K562 (cell line): ENCODE results near the gene MYO18B. TPM values are rescaled to one million over a fixed set of nuclear protein-coding genes. Genes with fewer than 3 reads are reported as not detected.

Experiments
- ATAC-seq: fragments of 200-7000 bp; cut with Tn5 transposase; 3 replicates; pipeline ENCODE4 v1.9.1; 2020; ENCODE audit warnings: moderate library complexity
- BruUV-seq: library from RNA; stranded (reverse); fragments of 400-500 nt; replicated peaks from 2 replicates; lab custom pipeline; 2021; lab: Mats Ljungman, UMichigan
- CTCF ChIA-PET: fragments of 300-600 bp; formaldehyde crosslinking; extraction: SDS; loops from one replicate; lab custom pipeline; 2021; ENCODE audit warnings: low intra/inter-chr PET ratio; lab: Yijun Ruan, JAX
- POLR2A ChIA-PET: fragments of 300-600, 350-650 bp; sonication (Branson Sonifier 250); formaldehyde crosslinking; extraction: SDS; loops from one replicate; lab custom pipeline; 2021; ENCODE audit warnings: antibody characterized with exemption, inconsistent platforms; lab: Yijun Ruan, JAX
- DNase-seq, 4 experiments: peaks; one replicate each; pipeline versions ENCODE4 v3.0.0 to v3.0.0-alpha.2; 2011 to 2018; ENCODE audit warnings: low spot score in 3 of 4, mixed read lengths in 3 of 4; ENCODE audit errors: extremely low read depth in 1 of 4
- FAIRE-seq: peaks from 2 replicates; lab custom pipeline; 2011; peaks lifted over from hg19 to GRCh38; lab: Jason Lieb, UNC
- H2AFZ ChIP-seq: 2 replicates; pipeline ENCODE4 v1.6.0; 2011; ENCODE audit warnings: low read depth, low read length, control low read depth, inconsistent platforms
- H3K27ac ChIP-seq: fragments of 200-600 bp; 3 replicates; pipeline ENCODE4 v1.8.0; 2011; ENCODE audit warnings: low read depth, mild to moderate bottlenecking, control low read depth, inconsistent platforms, low read length, moderate library complexity, mixed read lengths; ENCODE audit errors: extremely low read depth
- H3K27me3 ChIP-seq, 2 experiments: fragments of 300-600 bp in 1 of 2; 2 replicates in 1 of 2; 3 replicates in 1 of 2; pipeline versions ENCODE4 v1.6.0 to v1.8.0; 2011; ENCODE audit warnings: inconsistent platforms in 2 of 2, low read length in 2 of 2, mild to moderate bottlenecking in 1 of 2, mixed read lengths in 1 of 2, moderate library complexity in 1 of 2; ENCODE audit not compliant: control insufficient read depth in 2 of 2, insufficient read depth in 2 of 2
- H3K36me3 ChIP-seq: fragments of 300-600 bp; 3 replicates; pipeline ENCODE4 v1.8.0; 2011; ENCODE audit warnings: mild to moderate bottlenecking, low read length, inconsistent platforms; ENCODE audit not compliant: control insufficient read depth, insufficient read depth
- H3K4me1 ChIP-seq, 2 experiments: fragments of 200-600 bp in 1 of 2; replicated peaks in 1 of 2; 2 replicates in 1 of 2; 3 replicates in 1 of 2; pipeline versions ENCODE4 v1.5.1 to v1.8.0; 2011; ENCODE audit warnings: inconsistent platforms in 2 of 2, low read length in 2 of 2, mild to moderate bottlenecking in 1 of 2, mixed read lengths in 1 of 2, moderate library complexity in 1 of 2; ENCODE audit not compliant: control insufficient read depth in 2 of 2, insufficient read depth in 2 of 2
- H3K4me2 ChIP-seq: 2 replicates; pipeline ENCODE4 v1.6.1; 2011; ENCODE audit warnings: low read length, control low read depth, inconsistent platforms, mixed read lengths; ENCODE audit not compliant: insufficient read depth
- H3K4me3 ChIP-seq: fragments of 200-600 bp; sonication (generic), shearing (Covaris generic); 2 replicates; pipeline ENCODE4 v1.5.1; 2016; ENCODE audit warnings: control low read depth, inconsistent platforms
- H3K79me2 ChIP-seq: fragments of 200-600 bp; 3 replicates; pipeline ENCODE4 v1.8.0; 2011; ENCODE audit warnings: low read length, inconsistent platforms; ENCODE audit not compliant: control insufficient read depth, insufficient read depth
- H3K9ac ChIP-seq, 2 experiments: 2 replicates each; pipeline versions ENCODE4 v1.6.0 to v1.6.1; 2011; ENCODE audit warnings: low read depth in 2 of 2, low read length in 2 of 2, control low read depth in 1 of 2, inconsistent platforms in 1 of 2, mild to moderate bottlenecking in 1 of 2, mixed read lengths in 1 of 2; ENCODE audit not compliant: insufficient read depth in 1 of 2
- H3K9me1 ChIP-seq: one replicate; pipeline ENCODE4 v1.6.0; 2011; ENCODE audit warnings: inconsistent platforms, mild to moderate bottlenecking, low read length, moderate library complexity; ENCODE audit not compliant: control insufficient read depth, insufficient read depth
- H3K9me3 ChIP-seq: replicated peaks from 2 replicates; pipeline ENCODE4 v1.5.1; 2011; ENCODE audit warnings: low read depth, low read length, inconsistent platforms; ENCODE audit not compliant: control insufficient read depth, insufficient read depth
- H4K20me1 ChIP-seq: replicated peaks from 2 replicates; pipeline ENCODE4 v1.6.1; 2011; ENCODE audit warnings: low read length, inconsistent platforms, mixed read lengths; ENCODE audit not compliant: control insufficient read depth, insufficient read depth
- CEBPG ChIP-seq, 3 experiments: fragments of 200-800 bp in 1 of 3; sonication (Bioruptor generic) in 1 of 3; sonication (generic) in 1 of 3; formaldehyde crosslinking in 1 of 3; IDR thresholded peaks in 2 of 3; conservative IDR thresholded peaks in 1 of 3; 2 replicates each; pipeline versions ENCODE4 v1.6.1 to v1.8.0; 2016 to 2022; ENCODE audit warnings: missing compliant biosample characterization in 2 of 3, missing genetic modification characterization in 2 of 3, mild to moderate bottlenecking in 1 of 3, missing genetic modification reagents in 1 of 3
- FIP1L1 ChIP-seq: fragments of 200-400 bp; formaldehyde crosslinking; IDR thresholded peaks from 2 replicates; pipeline ENCODE4 v1.6.1; 2018; ENCODE audit warnings: mild to moderate bottlenecking, low read depth, low read length; ENCODE audit not compliant: poor library complexity, severe bottlenecking
- GABPA ChIP-seq: fragments of 200-800 bp; sonication (Bioruptor generic); conservative IDR thresholded peaks from 2 replicates; pipeline ENCODE4 v1.6.1; 2016; ENCODE audit warnings: low read depth, missing genetic modification characterization, missing compliant biosample characterization
- STAG1 ChIP-seq: sonication (generic); formaldehyde crosslinking; IDR thresholded peaks from 2 replicates; pipeline ENCODE4 v1.5.0; 2020; ENCODE audit warnings: missing genetic modification reagents, borderline replicate concordance
- TBP ChIP-seq: optimal IDR thresholded peaks from 2 replicates; pipeline ENCODE3; 2011; ENCODE audit warnings: low read depth, low read length, improper control_type of control experiment
- VEZF1 ChIP-seq: fragments of 200-800 bp; sonication (Bioruptor generic); IDR thresholded peaks from 2 replicates; pipeline ENCODE4 v1.6.1; 2017; ENCODE audit warnings: missing genetic modification characterization, missing compliant biosample characterization
- WGBS: fragments of 100-300 bp; shearing (Covaris generic); methylation state at CpG from one replicate; pipeline ENCODE4 v1.1.6; 2016; ENCODE audit warnings: low coverage, mixed read lengths; ENCODE audit not compliant: insufficient coverage; ENCODE audit errors: missing lambda C conversion rate; 5-methylcytosine and 5-hydroxymethylcytosine counted together
- in situ Hi-C: fragments of 300-500 bp; cut with MboI; formaldehyde crosslinking; loops from 4 replicates; pipeline ENCODE4 v1.15.0; 2018; ENCODE audit warnings: inconsistent platforms, mixed read lengths
- intact Hi-C: fragments of 100-400 bp; cut with micrococcal nuclease; formaldehyde crosslinking; loops from 2 replicates; pipeline ENCODE4 v1.14.2; 2022
- polyA plus RNA-seq, 8 experiments: library from polyadenylated mRNA; depleted of rRNA in 4 of 8; stranded (reverse) in 5 of 8; unstranded in 3 of 8; fragments of >200 nt; fragmentation: Nextera tagmentation in 2 of 8; fragmentation: Illumina TruSeq in 1 of 8; extraction: Ambion mirVana in 2 of 8; extraction: Trizol in 1 of 8; gene quantifications; 2 replicates each; pipeline versions ENCODE4 v1.2.1 to v1.2.3, GENCODE V29; 2011 to 2014; ENCODE audit warnings: inconsistent platforms in 1 of 8, missing spikeins in 1 of 8
- total RNA-seq, 7 experiments: library from RNA; depleted of rRNA in 6 of 7; stranded (reverse); fragments of >200 nt in 6 of 7; fragmentation: Illumina TruSeq in 2 of 7; extraction: Trizol in 2 of 7; gene quantifications; 2 replicates each; pipeline versions ENCODE4 v1.2.1 to v1.2.3, GENCODE V29; 2011 to 2021; ENCODE audit warnings: low replicate concordance in 1 of 7
- TF ChIP-seq, protein P1 (sequence below): fragments of 200-800 bp; sonication (Bioruptor generic); IDR thresholded peaks from 2 replicates; pipeline ENCODE4 v1.6.1; 2017; ENCODE audit warnings: missing genetic modification characterization, missing compliant biosample characterization

MYO18B gene
- total and polyA plus RNA-seq, 9 of the 15 experiments (the other 6 are each of a cell fraction or from before 2014, with no cell fraction given) = 0.06 to 7.0 (median 4.3) TPM

GRCh38 chr22:26050079-26050478, 308.1 kb downstream of the MYO18B start:
- no TSS peak for BruUV-seq
- H4K20me1 ChIP-seq = no peaks in the 10 kb centered on the region
- no peak overlapping the region for H3K4me2 ChIP-seq
- ChIA-PET POLR2A (no interaction called here), CTCF (no interaction called here)
- H3K4me3 ChIP-seq = no peak overlapping the region
- H3K36me3 ChIP-seq = no peaks in the 10 kb centered on the region
- intact Hi-C loops (no loop called here), in situ Hi-C loops (no loop called here)
- H3K9me3 ChIP-seq = no peaks in the 10 kb centered on the region
- DNase-seq (no peak), ATAC-seq (no peak), FAIRE-seq (no peak)
- H3K4me1 ChIP-seq = no peaks in the 10 kb centered on the region
- H3K79me2 ChIP-seq = no peaks in the 10 kb centered on the region
- no peaks in the 10 kb centered on the region for H3K9me1 ChIP-seq
- no peak overlapping the region for H3K27ac ChIP-seq
- no peak overlapping the region for H3K9ac ChIP-seq
- TF ChIP-seq STAG1 (CRISPR knock-in tag) (no peak), GABPA (peak; percentile 61)
- 2% methylated on average over 7 of the region's 7 CpGs for WGBS
- no peak overlapping the region for H2AFZ ChIP-seq
- no peaks in the 10 kb centered on the region; a peak in 1 of 5 replicates for H3K27me3 ChIP-seq

DNA sequence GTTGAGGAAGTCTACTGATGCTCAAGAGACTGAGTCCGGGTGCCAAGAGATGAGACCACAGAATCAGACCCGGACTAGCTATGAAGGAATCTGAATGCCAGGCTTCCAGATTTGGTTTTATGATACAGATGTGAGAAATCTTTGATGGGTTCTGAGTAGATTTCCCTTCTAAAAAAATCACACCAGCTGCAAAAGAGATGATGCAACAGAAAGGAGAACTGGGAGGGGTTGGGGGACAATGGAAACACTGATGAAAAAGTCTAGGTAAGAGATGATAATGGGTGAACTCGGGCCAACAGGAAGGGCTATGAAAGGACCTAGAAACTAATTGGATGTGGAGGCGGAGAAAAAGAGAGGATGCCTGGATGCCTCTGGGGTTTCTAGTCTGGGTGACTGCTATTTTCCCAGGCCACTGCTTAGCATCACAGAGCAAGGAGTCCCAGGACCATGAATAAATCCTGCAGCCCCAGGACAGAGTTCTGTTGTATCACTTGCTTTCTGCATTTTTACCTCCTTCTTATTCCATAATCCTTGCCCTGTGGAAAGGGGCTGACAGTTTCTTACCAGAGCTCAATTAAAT, 311.8 kb downstream of the MYO18B start:
- intact Hi-C loops (no loop called here), in situ Hi-C loops (no loop called here)
- ChIA-PET CTCF (no interaction called here), POLR2A (interaction anchor here (0.6 to 0.7 kb wide), 2 partner anchors 262 to 275 kb away, joined by 3 read pairs; no protein-coding TSS in a partner anchor)
- Histone ChIP-seq H3K4me1 (no peaks in the 10 kb centered on the region), H3K9me3 (no peaks in the 10 kb centered on the region), H3K4me3 (no peak overlapping the region), H3K79me2 (no peaks in the 10 kb centered on the region), H3K27me3 (no peaks in the 10 kb centered on the region), H3K36me3 (no peaks in the 10 kb centered on the region), H3K27ac (no peak overlapping the region), H4K20me1 (no peaks in the 10 kb centered on the region), H3K4me2 (no peak overlapping the region), H3K9me1 (no peaks in the 10 kb centered on the region), H2AFZ (no peak overlapping the region), H3K9ac (no peak overlapping the region)
- FAIRE-seq (no peak), ATAC-seq (no peak), DNase-seq (no peak)
- no peak for TF ChIP-seq FIP1L1
- TF ChIP-seq, protein P1, sequence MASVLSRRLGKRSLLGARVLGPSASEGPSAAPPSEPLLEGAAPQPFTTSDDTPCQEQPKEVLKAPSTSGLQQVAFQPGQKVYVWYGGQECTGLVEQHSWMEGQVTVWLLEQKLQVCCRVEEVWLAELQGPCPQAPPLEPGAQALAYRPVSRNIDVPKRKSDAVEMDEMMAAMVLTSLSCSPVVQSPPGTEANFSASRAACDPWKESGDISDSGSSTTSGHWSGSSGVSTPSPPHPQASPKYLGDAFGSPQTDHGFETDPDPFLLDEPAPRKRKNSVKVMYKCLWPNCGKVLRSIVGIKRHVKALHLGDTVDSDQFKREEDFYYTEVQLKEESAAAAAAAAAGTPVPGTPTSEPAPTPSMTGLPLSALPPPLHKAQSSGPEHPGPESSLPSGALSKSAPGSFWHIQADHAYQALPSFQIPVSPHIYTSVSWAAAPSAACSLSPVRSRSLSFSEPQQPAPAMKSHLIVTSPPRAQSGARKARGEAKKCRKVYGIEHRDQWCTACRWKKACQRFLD = no peak
- no peak for TF ChIP-seq VEZF1 (CRISPR knock-in tag)
- TF ChIP-seq CEBPG (CRISPR knock-in tag; IDR thresholded peaks at IDR 0.05) = no peak
- peak in 1 of 2 experiments; percentile 33; a peak in 2 of 4 replicates for TF ChIP-seq CEBPG (tag; conservative IDR thresholded peaks at IDR 0.05 in 1 of 2, IDR thresholded peaks at IDR 0.05 in 1 of 2)
- no peak for TF ChIP-seq TBP
- WGBS = 0% methylated on average over 2 of the region's 4 CpGs
- no TSS peak for BruUV-seq
